SKM-1 treated with dmso at 0.1 percent for 144 hours (cell line): ENCODE data around the gene SLC25A14.

Experiments
- DNase-seq: peaks from one replicate; lab custom pipeline; 2025; ENCODE audit not compliant: unreplicated experiment; lab: John Stamatoyannopoulos, UW

Gene SLC25A14

DNA sequence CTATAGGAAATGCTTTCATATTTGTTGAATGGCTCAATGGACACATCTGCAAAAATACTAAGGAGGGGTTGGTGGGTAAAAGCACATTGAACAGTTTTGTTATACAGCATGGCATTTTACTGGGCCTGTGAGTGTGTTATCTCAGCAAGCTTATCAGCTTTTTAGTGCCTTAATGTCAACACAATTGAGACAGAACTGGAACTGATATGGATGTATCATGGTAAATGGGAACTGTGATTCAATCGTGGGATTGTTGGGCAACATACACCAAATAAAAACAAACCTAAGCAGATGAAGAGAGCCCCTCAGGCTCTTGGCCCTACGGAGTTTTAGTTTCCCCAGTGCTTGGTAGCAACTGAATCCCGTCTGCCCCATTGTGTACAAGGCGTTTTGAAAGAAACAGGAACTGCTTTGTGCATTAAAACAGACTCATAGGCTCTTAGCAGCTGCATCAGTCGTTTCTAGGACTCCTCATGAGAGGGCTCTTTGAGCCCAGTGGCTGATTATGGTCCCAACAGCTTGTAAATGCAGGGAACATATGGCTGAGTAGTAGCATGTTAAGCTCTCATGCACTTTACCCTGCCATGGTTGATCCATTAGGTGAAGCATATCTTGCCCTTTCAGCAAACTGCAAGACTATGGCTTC lies 38.4 kb downstream of the SLC25A14 start:
- no peak for DNase-seq

DNA sequence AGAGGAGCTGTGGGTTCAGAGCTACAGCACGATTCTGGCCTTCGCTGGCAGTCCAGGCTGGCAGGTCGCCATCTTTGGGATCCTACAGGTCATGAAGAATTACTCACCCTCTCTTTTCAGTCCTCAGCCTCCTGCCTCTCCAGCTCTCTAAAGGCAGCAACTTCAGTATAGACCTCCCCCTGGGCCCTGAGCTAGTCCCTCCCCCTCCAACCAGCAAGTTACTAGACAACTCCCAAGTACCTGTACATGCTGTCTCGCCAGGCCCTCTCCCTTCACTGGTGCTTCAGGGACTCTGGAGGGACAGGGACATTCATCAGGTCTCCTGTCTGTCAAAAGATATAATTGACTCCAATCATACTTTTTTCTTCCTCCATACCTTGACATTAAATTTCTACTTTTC lies 45.8 kb downstream of the SLC25A14 start, which contains the start of gene GPR119:
TSS of gene GPR119 (minus strand) at position 155 of the 400 bp plus-strand sequence. CDS start 227 bp downstream, outside the sequence.
- no peak for DNase-seq

DNA sequence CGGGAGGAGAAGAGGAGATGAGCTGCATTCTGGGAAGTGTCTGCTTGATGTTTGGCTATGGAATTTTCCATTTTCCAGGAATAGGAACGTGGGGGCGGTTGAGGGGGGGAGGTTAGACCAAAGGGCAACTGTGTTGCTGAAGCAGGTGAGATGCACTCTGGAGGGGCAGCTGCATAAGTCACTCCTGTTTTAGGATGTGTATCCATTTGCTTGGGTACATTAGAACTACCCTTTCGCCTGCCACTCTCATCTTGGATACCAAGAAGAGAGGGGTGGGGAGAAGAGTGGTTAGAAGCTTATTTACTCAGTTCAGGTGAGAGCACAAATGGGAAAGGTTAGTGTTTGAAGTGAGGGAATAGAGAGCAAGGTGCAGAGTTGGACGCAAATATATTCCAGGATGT lies 46.7 kb downstream of the SLC25A14 start:
- no peak for DNase-seq

DNA sequence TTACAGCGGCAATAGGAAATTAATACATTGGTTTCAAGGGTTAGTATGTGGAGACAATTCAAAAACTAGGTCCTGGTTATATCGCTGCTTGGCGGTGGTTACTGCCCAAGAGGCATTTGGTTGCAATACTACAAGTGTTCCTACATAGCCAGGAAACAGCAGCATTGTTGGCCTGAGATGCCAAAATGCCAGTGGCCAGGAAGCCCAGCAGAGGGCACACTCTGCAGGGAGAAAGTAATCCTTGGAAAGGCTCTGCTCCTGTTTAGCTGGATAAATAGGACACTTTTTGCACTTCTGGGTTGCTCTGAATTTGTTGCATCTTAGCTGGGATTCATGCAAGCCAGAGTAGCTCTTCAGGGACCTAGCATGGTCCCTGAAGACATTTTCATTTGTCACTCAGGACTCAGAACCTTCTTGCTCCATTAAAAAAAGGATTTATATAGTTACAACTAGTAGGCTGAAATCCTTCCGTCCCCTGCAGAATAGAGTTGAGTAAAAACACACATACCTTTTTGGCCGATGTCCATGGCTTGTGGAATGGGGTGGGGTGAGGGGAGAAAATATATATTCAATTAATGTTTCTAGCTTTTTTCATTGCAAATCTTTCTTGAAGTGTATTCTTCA lies 53.8 kb downstream of the SLC25A14 start:
- no peak for DNase-seq

DNA sequence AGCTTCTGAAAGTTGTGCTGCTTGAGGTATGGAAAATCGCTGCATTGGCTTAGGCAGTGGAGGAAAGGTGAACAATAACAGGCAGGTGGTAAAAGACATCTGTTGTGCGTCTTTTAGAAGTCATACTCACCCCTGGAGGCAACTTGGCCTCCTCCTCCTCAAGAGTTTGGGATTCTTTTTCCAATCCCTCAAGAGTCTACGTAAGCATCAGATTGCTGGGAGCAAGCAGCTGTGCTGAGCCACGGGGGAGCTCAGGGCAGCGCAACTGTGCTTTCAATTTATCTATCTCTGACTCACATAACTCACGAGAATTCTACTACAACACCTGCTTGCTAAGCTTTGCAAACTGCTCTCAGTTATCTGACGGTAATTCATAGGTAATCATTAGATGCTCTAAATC lies 55.6 kb downstream of the SLC25A14 start:
- no peak for DNase-seq

DNA sequence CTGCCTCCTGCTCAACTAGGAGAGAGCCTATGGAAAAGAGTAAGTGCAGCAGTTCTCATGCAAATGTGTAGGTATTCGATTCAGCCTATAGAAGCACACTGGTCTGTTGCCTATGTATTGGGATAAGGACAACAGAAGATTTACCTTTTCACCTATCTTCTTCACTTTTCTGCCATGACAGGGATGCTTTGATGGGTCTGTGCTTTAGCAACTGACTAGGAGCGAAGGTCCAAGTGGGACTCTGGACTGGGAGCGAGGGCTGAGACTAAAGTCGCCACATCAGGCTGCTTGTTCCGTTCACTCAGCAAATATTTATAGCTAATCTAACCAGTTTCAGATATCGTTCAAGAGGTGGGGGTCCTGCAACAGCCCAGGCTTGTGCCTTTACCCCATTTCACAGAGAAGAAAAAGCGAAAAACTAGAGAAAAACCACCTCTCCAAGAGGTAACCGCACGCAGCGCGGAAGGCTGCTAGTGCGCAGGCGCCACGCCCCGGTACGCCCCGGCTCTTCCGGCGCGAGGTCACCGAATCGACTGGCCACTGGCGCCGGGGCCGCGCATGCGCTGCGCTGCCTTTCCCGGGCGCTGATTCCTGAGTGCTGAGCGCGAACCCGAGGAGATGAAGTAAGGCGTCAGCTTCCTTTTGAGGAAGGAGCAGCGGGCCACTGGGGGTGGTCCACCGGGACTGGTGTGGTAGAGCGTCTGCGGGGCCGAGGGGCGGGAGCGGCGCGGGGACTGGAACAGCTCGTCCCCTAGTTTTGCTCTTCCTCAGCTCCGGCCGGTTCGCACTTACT lies 61.9 kb downstream of the SLC25A14 start, which contains the start of gene RBMX2:
TSS of gene RBMX2 (plus strand) at position 573 of the 793 bp plus-strand sequence. CDS start at position 619, 46 bp downstream.
- peak; percentile 51 for DNase-seq

DNA sequence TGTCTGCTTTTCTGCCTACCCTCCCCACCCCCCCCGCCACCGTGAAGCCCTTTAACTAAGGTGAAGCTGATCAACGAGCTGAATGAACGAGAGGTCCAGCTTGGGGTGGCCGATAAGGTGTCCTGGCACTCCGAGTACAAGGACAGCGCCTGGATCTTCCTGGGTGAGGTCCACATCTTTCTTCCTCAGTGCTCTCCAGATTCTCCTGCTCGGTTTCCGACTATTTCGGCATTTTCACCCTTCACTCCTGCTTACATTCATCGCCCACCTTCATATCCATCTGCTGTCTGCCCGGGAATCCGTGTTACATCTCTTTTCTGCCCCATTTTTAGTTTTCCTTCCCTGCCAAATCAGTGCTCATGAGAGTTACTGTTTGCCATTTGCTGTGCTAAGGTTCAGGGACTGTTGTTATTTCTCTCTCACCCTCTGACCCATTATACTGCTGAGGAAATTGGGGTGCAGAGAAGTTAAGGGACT lies 62.5 kb downstream of the SLC25A14 start:
- DNase-seq = no peak

DNA sequence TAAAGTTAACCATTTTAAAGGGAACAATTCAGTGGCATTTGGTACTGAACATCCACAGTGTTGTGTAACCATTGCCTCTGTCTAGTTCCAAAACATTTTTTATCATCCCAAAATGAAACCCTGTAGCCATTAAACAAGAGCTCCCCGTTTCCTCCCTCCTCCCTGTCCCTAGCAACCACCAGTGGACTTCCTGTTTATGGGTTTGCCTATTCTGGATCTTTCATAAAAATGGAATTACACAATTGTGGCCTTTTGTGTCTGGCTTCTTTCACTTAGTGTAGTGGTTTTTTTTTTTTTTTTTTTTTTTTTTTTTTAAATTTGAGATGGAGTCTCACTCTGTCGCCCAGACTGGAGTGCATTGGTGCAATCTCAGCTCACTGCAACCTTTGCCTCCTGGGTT lies 73.7 kb downstream of the SLC25A14 start:
- no peak for DNase-seq

DNA sequence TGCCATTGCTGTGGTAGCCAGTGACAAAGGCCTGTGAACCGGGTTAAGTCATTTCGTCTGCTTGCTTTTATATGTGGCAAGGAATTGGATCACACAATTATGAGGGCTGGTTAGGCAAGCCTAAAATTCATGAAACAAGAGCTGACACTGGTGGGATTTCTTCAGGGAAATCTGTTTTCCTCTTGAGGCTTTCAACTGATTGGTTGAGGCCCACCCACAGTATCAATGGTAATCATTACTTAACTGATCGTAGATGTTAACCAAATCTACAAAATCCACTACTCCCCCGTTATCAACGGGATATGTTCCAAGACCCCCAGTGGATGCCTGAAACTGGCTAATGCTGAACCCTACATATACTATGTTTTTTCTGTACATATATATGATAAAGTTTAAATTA lies 75.1 kb downstream of the SLC25A14 start:
- no peak for DNase-seq

DNA sequence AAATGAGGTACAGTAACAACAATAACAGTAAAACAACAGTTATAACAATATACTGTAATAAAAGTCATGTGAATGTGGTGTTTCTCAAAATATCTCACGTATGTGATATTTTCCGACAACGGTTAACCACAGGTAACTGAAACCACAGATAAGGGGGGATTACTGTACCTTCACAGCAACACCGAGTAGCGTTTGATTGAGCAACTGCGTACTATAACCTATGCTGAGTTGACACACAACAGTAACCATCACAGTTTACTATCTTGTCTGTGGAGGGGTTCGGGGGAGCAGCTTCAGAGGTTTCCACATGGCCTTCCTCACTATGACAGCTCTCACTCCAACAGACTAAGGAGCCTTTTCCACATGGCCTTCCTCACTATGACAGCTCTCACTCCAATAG lies 75.5 kb downstream of the SLC25A14 start:
- no peak for DNase-seq

DNA sequence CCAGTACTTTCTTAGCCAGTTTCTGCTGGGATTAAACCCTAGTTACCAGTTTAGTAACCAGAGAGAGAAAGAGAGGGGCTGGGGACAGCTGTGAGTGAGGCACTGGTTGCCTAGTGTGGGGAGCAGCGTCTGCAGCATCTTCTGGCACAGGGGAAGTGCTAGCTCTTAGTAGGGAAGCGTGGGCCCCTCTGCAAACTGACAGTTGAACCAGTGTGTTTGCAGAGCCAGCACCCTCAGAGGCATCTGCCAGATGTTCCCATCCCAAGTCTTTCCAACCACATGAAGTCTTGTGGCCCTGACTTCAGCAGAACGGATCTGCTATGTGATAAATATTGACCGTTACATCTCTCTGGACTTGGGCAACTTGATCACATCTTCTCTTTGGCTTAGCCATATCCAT lies 77.1 kb downstream of the SLC25A14 start:
- no peak for DNase-seq

DNA sequence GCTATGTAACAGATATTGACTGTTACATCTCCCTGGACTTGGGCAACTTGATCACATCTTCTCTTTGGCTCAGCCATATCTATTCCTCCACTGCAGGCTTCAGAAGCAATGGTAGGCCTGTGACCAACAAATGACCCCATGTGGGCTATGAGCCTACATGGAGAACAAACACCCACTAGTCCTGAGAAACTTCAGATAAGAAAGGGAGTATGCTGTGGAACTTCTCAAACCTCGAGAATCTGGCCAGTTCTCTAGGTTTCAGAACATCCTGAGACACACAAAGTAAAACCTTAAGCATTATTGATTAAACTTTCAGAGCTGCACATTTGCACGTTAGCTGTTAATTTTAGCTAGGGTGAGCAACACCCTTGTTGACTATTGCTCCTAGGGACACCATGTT lies 78.3 kb downstream of the SLC25A14 start:
- no peak for DNase-seq

DNA sequence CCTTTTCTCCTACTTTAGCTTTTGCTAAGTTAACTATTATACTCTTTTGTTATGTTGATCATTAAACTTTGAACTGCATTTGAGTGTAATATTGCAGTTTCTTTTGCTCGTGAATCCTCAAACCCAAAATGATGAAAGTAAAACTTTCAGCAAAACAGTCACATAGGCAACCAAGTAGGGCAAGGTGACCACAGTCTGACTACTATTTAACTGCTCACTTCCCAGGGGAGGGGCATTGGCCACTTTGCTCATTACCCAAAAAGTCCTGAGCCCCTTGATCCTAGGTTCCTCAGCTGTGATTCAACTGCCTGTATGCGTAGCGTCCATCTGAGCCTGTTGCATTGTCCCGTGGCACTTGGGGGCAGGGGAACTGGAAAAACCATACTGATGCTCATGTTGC lies 79.0 kb downstream of the SLC25A14 start:
- DNase-seq = no peak

DNA sequence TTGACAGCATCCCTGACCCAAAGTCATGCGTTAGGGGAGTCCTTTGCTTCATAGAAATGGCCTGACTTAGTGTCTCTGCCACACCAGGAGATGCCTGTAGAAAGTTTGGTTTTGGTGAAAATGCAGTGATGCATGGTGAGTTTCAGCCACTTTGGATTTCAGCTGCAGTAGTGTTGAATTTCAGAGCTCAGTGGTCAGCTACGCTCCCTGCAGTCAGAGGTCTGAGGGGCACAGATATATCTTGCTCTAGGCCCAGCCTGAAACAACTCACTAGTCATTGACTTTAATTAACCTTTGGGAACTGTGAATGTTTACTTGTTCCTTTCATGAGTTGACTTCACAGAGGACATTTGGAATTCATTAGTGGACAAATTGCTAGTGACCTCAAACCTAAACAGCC lies 79.5 kb downstream of the SLC25A14 start:
- no peak for DNase-seq
